BJ (cell line): ENCODE measurements around the gene ENHO. TPM values are rescaled to one million over a fixed set of nuclear protein-coding genes. Genes with fewer than 3 reads are reported as not detected.

Experiments
- CTCF ChIA-PET: fragments of 350-600 bp; formaldehyde crosslinking; extraction: SDS; loops from one replicate; lab custom pipeline; 2021; ENCODE audit warnings: antibody characterized with exemption, inconsistent platforms; lab: Yijun Ruan, JAX
- POLR2A ChIA-PET: fragments of 300-600 bp; sonication (Branson Sonifier 250); formaldehyde crosslinking; extraction: SDS; loops from one replicate; lab custom pipeline; 2021; ENCODE audit warnings: antibody characterized with exemption; lab: Charles Lee
- DNase-seq: peaks from one replicate; pipeline ENCODE4 v3.0.0-alpha.2; 2011; ENCODE audit warnings: low read depth
- H3K27me3 ChIP-seq: 2 replicates; pipeline ENCODE4 v1.6.0; 2011; ENCODE audit warnings: low read length; ENCODE audit not compliant: control insufficient read depth, insufficient read depth
- H3K36me3 ChIP-seq: 2 replicates; pipeline ENCODE4 v1.5.1; 2011; ENCODE audit warnings: low read length; ENCODE audit not compliant: control insufficient read depth, insufficient read depth
- H3K4me3 ChIP-seq: 2 replicates; pipeline ENCODE4 v1.5.1; 2011; ENCODE audit warnings: low read depth, mild to moderate bottlenecking, control low read depth, low read length
- polyA plus RNA-seq: library from polyadenylated mRNA; depleted of rRNA; stranded (reverse); fragments of >200 nt; gene quantifications from 2 replicates; pipeline ENCODE4 v1.2.3, GENCODE V29; 2011
- TF ChIP-seq, protein P1 (sequence below): IDR thresholded peaks from 2 replicates; pipeline ENCODE4 v1.5.1; 2011; ENCODE audit warnings: low read depth, mild to moderate bottlenecking, control low read depth, inconsistent platforms, low read length, moderate library complexity; ENCODE audit not compliant: insufficient read depth

Gene ENHO
- polyA plus RNA-seq, 1 experiment, result 0.11 TPM

DNA sequence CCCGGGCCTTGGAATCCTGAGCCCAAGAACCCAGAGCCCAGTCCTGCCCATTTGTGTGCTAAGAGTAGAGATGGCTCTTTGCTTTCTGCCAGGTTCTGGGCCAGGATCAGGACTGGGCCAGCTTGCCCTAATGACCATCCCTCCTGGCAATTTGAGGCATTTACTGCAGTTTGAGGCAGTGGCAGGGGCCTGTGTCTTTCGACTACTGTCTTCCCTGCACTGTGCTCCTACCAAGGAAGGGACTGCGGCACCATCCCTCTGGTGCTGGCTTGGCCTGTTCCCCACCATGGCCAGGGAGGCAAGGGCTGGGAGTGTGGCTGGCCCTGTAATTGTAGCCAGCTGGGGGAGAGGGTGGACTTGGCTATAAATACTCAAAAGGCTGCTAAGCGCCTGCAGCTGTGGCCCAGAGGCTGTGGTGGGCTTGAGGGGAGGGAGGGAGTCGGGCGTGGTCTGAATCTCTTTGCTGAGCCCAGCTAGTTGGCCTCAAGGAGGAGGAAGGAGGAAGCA lies 4.6 kb downstream of the ENHO start:
- H3K36me3 ChIP-seq, result no peaks in the 10 kb centered on the region
- POLR2A ChIA-PET, result no interaction called here
- TF ChIP-seq, protein P1, sequence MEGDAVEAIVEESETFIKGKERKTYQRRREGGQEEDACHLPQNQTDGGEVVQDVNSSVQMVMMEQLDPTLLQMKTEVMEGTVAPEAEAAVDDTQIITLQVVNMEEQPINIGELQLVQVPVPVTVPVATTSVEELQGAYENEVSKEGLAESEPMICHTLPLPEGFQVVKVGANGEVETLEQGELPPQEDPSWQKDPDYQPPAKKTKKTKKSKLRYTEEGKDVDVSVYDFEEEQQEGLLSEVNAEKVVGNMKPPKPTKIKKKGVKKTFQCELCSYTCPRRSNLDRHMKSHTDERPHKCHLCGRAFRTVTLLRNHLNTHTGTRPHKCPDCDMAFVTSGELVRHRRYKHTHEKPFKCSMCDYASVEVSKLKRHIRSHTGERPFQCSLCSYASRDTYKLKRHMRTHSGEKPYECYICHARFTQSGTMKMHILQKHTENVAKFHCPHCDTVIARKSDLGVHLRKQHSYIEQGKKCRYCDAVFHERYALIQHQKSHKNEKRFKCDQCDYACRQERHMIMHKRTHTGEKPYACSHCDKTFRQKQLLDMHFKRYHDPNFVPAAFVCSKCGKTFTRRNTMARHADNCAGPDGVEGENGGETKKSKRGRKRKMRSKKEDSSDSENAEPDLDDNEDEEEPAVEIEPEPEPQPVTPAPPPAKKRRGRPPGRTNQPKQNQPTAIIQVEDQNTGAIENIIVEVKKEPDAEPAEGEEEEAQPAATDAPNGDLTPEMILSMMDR, result no peak
- H3K4me3 ChIP-seq, result no peak overlapping the region
- DNase-seq, result no peak
- peaks cover 10% of the 10 kb centered on the region for H3K27me3 ChIP-seq
- CTCF ChIA-PET, result interaction anchor here (1.2 to 1.9 kb wide), 5 partner anchors 16 to 114 kb away, joined by 3 to 6 read pairs (median 4); no protein-coding TSS in a partner anchor

DNA sequence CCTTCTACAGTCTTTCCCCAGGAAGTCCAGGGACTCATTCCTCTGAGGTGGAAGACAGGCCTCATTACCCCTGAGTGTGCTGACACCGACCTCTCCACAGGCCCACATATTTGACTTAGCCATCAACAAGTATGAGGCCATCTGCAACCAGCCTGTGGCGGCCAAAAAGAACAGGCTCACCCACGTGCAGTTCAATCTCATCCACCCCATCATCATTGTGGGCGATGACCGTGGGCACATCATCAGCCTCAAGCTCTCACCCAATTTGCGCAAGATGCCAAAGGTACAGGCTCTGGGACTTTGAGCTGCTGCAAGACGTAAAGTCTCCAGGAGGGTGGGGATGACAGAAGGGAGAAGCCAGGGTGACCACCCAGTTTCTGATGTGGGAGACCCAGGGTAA lies 5.6 kb downstream of the ENHO start:
- Histone ChIP-seq H3K36me3 (no peaks in the 10 kb centered on the region), H3K27me3 (peaks cover 11% of the 10 kb centered on the region), H3K4me3 (no peak overlapping the region)
- TF ChIP-seq, protein P1, result no peak
- ChIA-PET POLR2A (no interaction called here), CTCF (interaction anchor here (1.3 to 1.9 kb wide), 2 partner anchors 15 to 74 kb away, joined by 3 to 6 read pairs; no protein-coding TSS in a partner anchor)
- no peak for DNase-seq

DNA sequence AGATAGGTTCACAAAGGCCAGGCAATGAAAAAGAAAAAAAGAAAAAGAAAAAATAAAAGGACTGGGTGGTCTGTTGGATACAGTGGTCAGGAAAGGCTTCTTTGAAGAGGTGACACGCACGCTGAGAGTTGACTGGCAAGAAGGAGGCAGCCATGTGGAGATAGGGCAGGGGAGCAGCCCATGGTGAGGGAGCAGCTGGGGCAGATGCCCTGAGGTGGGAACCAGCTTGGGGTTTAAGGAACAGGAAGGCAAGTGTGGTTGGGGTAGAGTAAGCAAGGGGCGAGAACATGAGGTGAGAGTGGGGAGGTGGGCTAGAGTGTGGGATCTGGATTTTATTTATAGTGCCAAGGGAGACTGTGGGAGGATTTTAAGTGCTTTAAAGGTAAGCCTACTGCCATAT lies 6.8 kb downstream of the ENHO start:
- Histone ChIP-seq H3K27me3 (peaks cover 7% of the 10 kb centered on the region), H3K36me3 (no peaks in the 10 kb centered on the region), H3K4me3 (no peak overlapping the region)
- POLR2A ChIA-PET, result no interaction called here
- CTCF ChIA-PET, result no interaction called here
- TF ChIP-seq, protein P1, result no peak
- DNase-seq, result no peak

DNA sequence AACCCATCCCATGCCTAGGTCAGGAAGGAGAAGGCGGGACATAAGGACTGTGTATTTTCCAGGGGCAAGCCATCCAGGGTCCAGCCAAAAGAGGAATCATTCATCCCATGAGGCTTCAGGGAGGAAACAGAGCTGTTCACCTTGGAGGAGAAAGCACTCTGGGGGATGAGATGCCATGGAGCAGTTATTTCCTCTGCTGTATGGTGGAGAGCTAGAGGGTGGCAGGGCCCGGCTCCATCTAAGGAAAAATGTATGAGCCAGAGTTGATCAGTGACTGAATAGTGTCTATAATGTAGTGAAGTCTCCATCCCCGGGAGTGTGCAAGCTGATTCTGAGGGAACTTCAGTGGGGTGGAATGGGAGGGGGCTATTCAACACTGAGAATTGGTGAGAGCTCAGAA lies 8.0 kb downstream of the ENHO start:
- ChIA-PET POLR2A (no interaction called here), CTCF (interaction anchor here (3.0 kb wide), 1 partner anchor 14 kb away, joined by 23 read pairs; no protein-coding TSS in a partner anchor)

DNA sequence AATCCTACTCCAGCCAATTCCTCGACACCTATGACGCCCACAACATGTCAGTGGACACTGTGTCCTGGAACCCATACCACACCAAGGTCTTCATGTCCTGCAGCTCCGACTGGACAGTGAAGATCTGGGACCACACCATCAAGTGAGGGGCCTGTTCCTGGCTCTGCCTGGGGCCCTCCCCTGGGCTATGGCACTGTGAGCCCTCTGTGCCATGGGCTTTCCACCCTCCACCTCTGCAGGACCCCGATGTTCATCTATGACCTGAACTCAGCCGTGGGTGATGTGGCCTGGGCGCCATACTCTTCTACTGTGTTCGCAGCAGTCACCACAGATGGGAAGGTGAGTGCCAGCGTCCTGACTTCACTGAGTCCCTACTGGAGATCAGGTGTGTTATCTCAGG lies 8.4 kb downstream of the ENHO start:
- CTCF ChIA-PET, result interaction anchor here (0.5 to 3.0 kb wide), 3 partner anchors 13 to 184 kb away, joined by 3 to 23 read pairs (median 6); no protein-coding TSS in a partner anchor
- H3K4me3 ChIP-seq, result no peak overlapping the region
- no peak for DNase-seq
- no peaks in the 10 kb centered on the region for H3K36me3 ChIP-seq
- POLR2A ChIA-PET, result no interaction called here
- TF ChIP-seq, protein P1, result no peak
- peaks cover 9% of the 10 kb centered on the region for H3K27me3 ChIP-seq

More for the DNA sequence above, 8.0 kb downstream of the ENHO start:
- TF ChIP-seq, protein P1, result no peak
- no peak for DNase-seq
- Histone ChIP-seq H3K4me3 (no peak overlapping the region), H3K27me3 (peaks cover 12% of the 10 kb centered on the region), H3K36me3 (no peaks in the 10 kb centered on the region)
